Measurements from ENCODE around the gene GALNT9.

The GALNT9 gene

GRCh38 chr12:132188916-132189325 is 140.5 kb downstream of the GALNT9 start:
- H3K4me1 Mint-ChIP-seq: peaks cover 42% of the 10 kb centered on the region
- no peaks in the 10 kb centered on the region for H3K36me3 Mint-ChIP-seq (ENCODE audit: low read depth)
- DNase-seq: no peak
- no peak overlapping the region for H3K27ac Mint-ChIP-seq
- peaks cover 10% of the 10 kb centered on the region for H3K9me3 Mint-ChIP-seq
- no peak for TF ChIP-seq CTCF (IDR thresholded peaks at IDR 0.05)
- H3K27me3 Mint-ChIP-seq (ENCODE audit: low read depth, poor library complexity): peaks cover 83% of the 10 kb centered on the region
- H3K4me3 Mint-ChIP-seq: peak overlapping the region; percentile 84

- Mint-ChIP-seq H3K27ac (no peak overlapping the region), H3K27me3 (ENCODE audit: low read depth, poor library complexity) (peaks cover 83% of the 10 kb centered on the region), H3K36me3 (ENCODE audit: low read depth) (no peaks in the 10 kb centered on the region), H3K4me1 (peaks cover 42% of the 10 kb centered on the region), H3K9me3 (peaks cover 5% of the 10 kb centered on the region), H3K4me3 (peak overlapping the region; percentile 34)
- no peak for DNase-seq
- no peak for TF ChIP-seq CTCF (IDR thresholded peaks at IDR 0.05)
Observed at GRCh38 chr12:132188451-132188901, 140.9 kb downstream of the GALNT9 start.

GRCh38 chr12:132187646-132188450 is 141.5 kb downstream of the GALNT9 start:
- no peak for DNase-seq
- Mint-ChIP-seq H3K4me3 (no peak overlapping the region), H3K27ac (no peak overlapping the region), H3K9me3 (no peaks in the 10 kb centered on the region), H3K27me3 (ENCODE audit: low read depth, poor library complexity) (peaks cover 86% of the 10 kb centered on the region), H3K4me1 (peaks cover 42% of the 10 kb centered on the region), H3K36me3 (ENCODE audit: low read depth) (no peaks in the 10 kb centered on the region)
- TF ChIP-seq CTCF (IDR thresholded peaks at IDR 0.05): no peak

GRCh38 chr12:132186857-132187620 is 142.3 kb downstream of the GALNT9 start:
- Mint-ChIP-seq H3K27me3 (ENCODE audit: low read depth, poor library complexity) (peaks cover 86% of the 10 kb centered on the region), H3K27ac (no peak overlapping the region), H3K9me3 (no peaks in the 10 kb centered on the region), H3K4me1 (peaks cover 42% of the 10 kb centered on the region), H3K4me3 (no peak overlapping the region), H3K36me3 (ENCODE audit: low read depth) (no peaks in the 10 kb centered on the region)
- no peak for DNase-seq
- no peak for TF ChIP-seq CTCF (IDR thresholded peaks at IDR 0.05)

- TF ChIP-seq CTCF (IDR thresholded peaks at IDR 0.05): no peak
- Mint-ChIP-seq H3K27me3 (ENCODE audit: low read depth, poor library complexity) (peaks cover 82% of the 10 kb centered on the region), H3K36me3 (ENCODE audit: low read depth) (no peaks in the 10 kb centered on the region), H3K4me3 (no peak overlapping the region), H3K4me1 (peaks cover 37% of the 10 kb centered on the region), H3K9me3 (no peaks in the 10 kb centered on the region), H3K27ac (no peak overlapping the region)
- DNase-seq: no peak
Observed at GRCh38 chr12:132186208-132186856, 143.1 kb downstream of the GALNT9 start.

Data from nephron progenitor cell (in vitro differentiated cells).